Measurements from ENCODE around the gene CYBC1.

CYBC1 gene

DNA sequence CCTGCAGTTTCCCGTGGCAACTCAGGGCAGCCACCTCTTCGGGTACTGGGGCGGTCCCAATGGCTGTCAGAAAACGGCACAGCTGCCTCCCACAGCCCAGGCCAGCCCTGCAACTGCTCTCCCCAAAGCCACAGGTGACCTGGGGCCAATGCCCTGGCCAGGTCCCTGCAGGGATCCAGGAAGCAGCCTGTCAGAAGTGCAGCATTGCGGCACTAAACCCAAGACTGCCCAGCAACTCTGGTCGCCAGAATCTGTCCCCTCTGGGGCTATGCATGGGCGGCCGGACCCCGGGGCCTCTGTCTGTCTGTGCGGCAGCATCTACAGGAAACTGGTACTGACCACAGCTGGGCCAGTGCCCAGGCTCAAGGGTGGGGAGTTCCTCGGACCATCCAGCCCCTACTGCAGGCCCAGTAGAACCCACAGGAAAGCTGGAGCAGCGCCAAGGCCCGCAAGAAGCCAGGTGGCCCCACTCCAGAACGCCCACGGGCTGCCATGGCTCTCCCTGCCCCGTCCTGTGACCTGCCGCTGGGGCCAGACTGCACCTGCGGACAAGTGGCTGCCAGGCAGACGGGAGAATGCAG is 5.5 kb downstream of the CYBC1 start:
- no peaks in the 10 kb centered on the region for H3K9me2 ChIP-seq (replicated peaks; ENCODE audit: control insufficient read depth, low read length)
- TF ChIP-seq, protein P1, sequence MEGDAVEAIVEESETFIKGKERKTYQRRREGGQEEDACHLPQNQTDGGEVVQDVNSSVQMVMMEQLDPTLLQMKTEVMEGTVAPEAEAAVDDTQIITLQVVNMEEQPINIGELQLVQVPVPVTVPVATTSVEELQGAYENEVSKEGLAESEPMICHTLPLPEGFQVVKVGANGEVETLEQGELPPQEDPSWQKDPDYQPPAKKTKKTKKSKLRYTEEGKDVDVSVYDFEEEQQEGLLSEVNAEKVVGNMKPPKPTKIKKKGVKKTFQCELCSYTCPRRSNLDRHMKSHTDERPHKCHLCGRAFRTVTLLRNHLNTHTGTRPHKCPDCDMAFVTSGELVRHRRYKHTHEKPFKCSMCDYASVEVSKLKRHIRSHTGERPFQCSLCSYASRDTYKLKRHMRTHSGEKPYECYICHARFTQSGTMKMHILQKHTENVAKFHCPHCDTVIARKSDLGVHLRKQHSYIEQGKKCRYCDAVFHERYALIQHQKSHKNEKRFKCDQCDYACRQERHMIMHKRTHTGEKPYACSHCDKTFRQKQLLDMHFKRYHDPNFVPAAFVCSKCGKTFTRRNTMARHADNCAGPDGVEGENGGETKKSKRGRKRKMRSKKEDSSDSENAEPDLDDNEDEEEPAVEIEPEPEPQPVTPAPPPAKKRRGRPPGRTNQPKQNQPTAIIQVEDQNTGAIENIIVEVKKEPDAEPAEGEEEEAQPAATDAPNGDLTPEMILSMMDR (IDR thresholded peaks at IDR 0.05; ENCODE audit: low read depth, low read length, poor library complexity, severe bottlenecking) = no peak
- no peak for TF ChIP-seq EZH2phosphoT487 (IDR thresholded peaks at IDR 0.05; ENCODE audit: borderline replicate concordance, low read length)
- H3K27ac ChIP-seq (ENCODE audit: low read depth, low read length) = no peak overlapping the region
- H3K27me3 ChIP-seq (ENCODE audit: control insufficient read depth, low read length) = no peaks in the 10 kb centered on the region
- H3K79me2 ChIP-seq (ENCODE audit: control insufficient read depth, low read length) = peaks cover 31% of the 10 kb centered on the region
- H3K4me3 ChIP-seq (ENCODE audit: low read length) = no peak overlapping the region
- no peaks in the 10 kb centered on the region; the same call in 1 of the 2 replicates for H4K20me1 ChIP-seq (ENCODE audit: control insufficient read depth, insufficient read depth, low read depth, low read length)
- peaks cover 40% of the 10 kb centered on the region for H3K4me1 ChIP-seq (ENCODE audit: control insufficient read depth, low read length)
- peaks cover 15% of the 10 kb centered on the region for H3F3A ChIP-seq (ENCODE audit: control insufficient read depth, insufficient read depth)
- no peak overlapping the region for H3K4me2 ChIP-seq (ENCODE audit: low read length)
- H3K9me3 ChIP-seq (ENCODE audit: control insufficient read depth, insufficient read depth, low read length) = peaks cover 3% of the 10 kb centered on the region; the same call in 1 of the 2 replicates
- H3K36me3 ChIP-seq (ENCODE audit: control insufficient read depth, low read length) = peaks cover 73% of the 10 kb centered on the region

DNA sequence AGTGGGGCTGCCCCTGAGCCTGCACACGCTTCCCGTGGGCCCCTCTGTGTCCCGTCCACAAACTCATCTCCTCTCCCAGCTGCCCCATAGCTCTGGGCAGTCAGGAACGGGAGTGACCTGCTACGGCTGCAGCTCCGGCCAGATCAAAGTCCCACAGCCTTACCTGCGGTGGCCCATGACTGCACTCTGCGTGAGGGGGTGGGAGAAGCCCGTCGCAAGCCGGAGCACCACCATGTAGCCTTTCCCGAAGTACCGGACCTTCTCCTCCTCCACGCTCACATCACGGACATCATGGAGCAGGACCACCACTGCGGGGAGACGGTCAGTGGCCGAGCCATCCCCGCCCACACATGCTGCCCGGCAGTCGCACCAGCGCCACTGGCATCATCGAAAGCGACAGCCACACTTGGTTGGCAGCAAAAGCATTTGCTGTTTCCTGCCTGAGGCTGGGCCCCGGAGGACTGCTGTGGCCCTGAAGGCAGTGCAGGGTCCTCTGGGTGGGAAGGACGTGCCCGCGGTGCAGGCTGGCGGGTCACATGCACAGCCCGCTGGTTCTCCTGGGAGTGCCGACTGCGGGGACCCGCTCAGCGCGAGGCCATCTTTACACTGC is 6.2 kb downstream of the CYBC1 start:
- Histone ChIP-seq H3K4me2 (ENCODE audit: low read length) (no peak overlapping the region), H3K9me2 (replicated peaks; ENCODE audit: control insufficient read depth, low read length) (no peaks in the 10 kb centered on the region), H3F3A (ENCODE audit: control insufficient read depth, insufficient read depth) (peaks cover 11% of the 10 kb centered on the region), H3K36me3 (ENCODE audit: control insufficient read depth, low read length) (peaks cover 71% of the 10 kb centered on the region), H3K79me2 (ENCODE audit: control insufficient read depth, low read length) (peaks cover 30% of the 10 kb centered on the region), H3K9me3 (ENCODE audit: control insufficient read depth, insufficient read depth, low read length) (peaks cover 3% of the 10 kb centered on the region; the same call in 1 of the 2 replicates), H3K4me3 (ENCODE audit: low read length) (no peak overlapping the region), H3K27me3 (ENCODE audit: control insufficient read depth, low read length) (no peaks in the 10 kb centered on the region), H4K20me1 (ENCODE audit: control insufficient read depth, insufficient read depth, low read depth, low read length) (no peaks in the 10 kb centered on the region; the same call in 1 of the 2 replicates), H3K4me1 (ENCODE audit: control insufficient read depth, low read length) (peaks cover 36% of the 10 kb centered on the region), H3K27ac (ENCODE audit: low read depth, low read length) (no peak overlapping the region)
- TF ChIP-seq, protein P1 (IDR thresholded peaks at IDR 0.05; ENCODE audit: low read depth, low read length, poor library complexity, severe bottlenecking) = no peak
- TF ChIP-seq EZH2phosphoT487 (IDR thresholded peaks at IDR 0.05; ENCODE audit: borderline replicate concordance, low read length) = no peak

DNA sequence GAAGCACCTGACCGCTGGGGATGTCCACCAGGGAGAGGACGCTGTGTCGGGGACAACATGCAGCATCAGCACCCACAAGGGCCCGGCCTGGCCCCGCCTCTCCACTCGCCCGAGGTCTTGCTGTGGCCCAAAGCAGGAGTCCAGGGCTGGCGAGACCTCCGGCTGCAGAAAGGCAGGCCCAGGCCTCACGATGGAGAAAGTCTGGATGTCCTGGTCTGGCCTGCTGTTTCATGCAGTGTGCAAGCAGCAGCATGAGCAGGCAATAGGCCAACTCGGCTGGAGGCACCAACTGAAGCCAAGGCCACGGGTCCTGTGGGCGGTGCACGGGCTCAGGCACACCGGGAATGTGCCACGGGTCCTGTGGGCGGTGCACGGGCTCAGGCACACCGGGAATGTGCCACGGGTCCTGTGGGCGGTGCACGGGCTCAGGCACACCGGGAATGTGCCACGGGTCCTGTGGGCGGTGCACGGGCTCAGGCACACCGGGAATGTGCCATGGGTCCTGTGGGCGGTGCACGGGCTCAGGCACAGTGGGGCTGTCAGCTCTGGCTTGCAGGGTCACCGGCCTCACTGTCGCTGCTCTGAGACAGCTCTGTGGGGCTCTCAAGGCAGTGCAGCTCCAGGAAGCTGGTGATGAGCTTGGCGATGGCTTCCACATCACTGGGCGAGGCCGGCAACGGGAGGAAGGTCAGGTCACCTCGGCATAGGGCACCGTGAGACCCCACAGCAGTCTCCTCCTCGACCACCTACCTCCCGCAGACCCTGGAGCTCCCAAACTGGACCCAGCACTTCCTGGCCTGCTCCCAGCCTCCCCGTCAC is 6.9 kb downstream of the CYBC1 start:
- TF ChIP-seq, protein P1 (IDR thresholded peaks at IDR 0.05; ENCODE audit: low read depth, low read length, poor library complexity, severe bottlenecking) = no peak
- TF ChIP-seq EZH2phosphoT487 (IDR thresholded peaks at IDR 0.05; ENCODE audit: borderline replicate concordance, low read length) = no peak
- Histone ChIP-seq H3K9me2 (replicated peaks; ENCODE audit: control insufficient read depth, low read length) (no peaks in the 10 kb centered on the region), H3F3A (ENCODE audit: control insufficient read depth, insufficient read depth) (peaks cover 6% of the 10 kb centered on the region; the same call in 1 of the 2 replicates), H3K27ac (ENCODE audit: low read depth, low read length) (no peak overlapping the region), H3K4me2 (ENCODE audit: low read length) (no peak overlapping the region), H3K9me3 (ENCODE audit: control insufficient read depth, insufficient read depth, low read length) (peaks cover 3% of the 10 kb centered on the region; the same call in 1 of the 2 replicates), H3K27me3 (ENCODE audit: control insufficient read depth, low read length) (no peaks in the 10 kb centered on the region), H4K20me1 (ENCODE audit: control insufficient read depth, insufficient read depth, low read depth, low read length) (no peaks in the 10 kb centered on the region; the same call in 1 of the 2 replicates), H3K36me3 (ENCODE audit: control insufficient read depth, low read length) (peaks cover 66% of the 10 kb centered on the region), H3K4me3 (ENCODE audit: low read length) (no peak overlapping the region), H3K4me1 (ENCODE audit: control insufficient read depth, low read length) (peaks cover 30% of the 10 kb centered on the region), H3K79me2 (ENCODE audit: control insufficient read depth, low read length) (peaks cover 25% of the 10 kb centered on the region)
